Stimulated activated CD4-positive, alpha-beta T cell treated with anti-CD3 and anti-CD28 coated beads, Interleukin-12 subunit alpha, Interleukin-12 subunit beta, amount 100 ng/mL, for 48 hours (primary cell): ENCODE results near the gene IREB2.

ENCODE experiments used
- DNase-seq, 3 donors: peaks; one replicate each; pipeline ENCODE4 v3.0.0-alpha.2; 2020; ENCODE audit warnings: low read depth in 2 of 3, low spot score in 1 of 3

Gene IREB2

DNA sequence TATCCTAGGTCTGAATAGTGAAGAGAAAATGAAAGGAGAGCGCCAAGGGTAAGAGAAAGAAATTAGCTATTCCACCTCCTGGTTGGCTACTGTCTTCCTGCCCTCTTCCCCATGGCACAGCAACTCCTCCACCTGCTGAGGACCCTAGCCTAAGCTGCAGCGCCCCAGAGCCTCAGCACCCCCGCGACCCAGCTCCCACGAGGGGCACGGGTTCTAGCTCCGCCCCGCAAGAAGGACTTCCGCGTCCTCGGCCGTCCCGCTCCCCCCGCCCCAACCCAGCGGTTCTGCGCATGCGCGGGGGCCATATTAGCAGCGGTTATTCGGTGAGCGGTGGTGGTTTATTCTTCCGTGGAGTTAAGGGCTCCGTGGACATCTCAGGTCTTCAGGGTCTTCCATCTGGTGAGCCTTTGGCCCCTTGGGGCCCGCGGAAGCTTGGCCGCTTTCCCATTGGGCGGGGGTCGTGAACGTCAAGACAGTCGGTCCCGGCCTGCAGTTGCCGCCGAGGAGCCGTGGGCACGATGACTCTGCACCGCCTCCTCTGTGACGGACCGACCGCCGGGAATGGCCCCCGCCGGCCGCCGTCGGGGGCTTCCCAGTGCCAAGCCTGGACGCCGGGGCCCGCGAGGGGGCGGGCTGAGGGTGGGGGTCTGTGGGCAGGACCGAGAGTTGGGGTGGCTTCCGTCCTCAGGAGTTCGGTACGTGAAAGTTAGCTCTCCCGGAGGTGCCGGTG lies 102.3 kb downstream of the IREB2 start, which contains the start of gene PSMA4:
TSS of gene PSMA4 (plus strand) at position 304 of the 730 bp plus-strand sequence. CDS start 1,484 bp downstream, outside the sequence.
- DNase-seq = peak; percentile 88 to 92 (median 90)

DNA sequence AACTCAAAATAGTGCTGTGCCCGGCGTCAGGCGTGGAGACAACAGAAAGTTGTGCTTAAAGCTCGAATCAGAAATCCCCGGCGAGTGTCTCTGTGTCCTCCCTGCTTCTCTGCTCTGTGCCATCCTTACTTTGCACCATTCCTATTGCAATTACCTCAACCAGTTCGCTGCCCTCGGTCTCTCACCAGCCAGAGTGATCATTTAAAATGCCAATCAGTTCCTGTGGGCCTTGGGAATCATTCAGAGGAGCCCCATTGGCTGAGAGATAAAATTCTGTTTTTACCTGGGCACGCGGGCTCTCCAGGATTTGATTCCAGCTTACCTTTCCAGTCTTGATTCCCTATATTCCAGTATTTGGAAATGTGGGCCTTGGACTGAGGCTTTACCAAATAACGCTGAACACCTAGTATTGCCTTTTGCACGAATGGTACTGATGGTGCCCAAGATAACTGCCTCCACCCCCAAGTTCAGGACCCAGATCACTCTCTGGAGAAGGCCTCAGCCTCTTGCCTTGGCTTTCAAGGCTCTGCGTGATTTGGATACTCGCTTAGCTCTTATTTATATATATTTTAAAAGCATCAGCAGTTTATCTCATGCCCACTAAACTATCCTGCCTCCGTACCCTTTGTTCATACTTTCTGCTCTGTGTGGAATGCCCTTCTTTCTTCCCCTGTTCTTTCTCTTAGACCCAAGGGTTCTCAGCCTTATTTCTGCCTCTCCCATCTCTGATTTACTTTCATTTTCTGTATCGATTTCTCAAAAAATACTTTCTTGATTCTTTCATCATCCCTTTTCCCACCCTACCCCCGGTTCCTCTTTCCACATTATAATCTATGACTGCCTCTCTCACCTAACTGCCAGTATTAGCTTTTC lies 103.1 kb downstream of the IREB2 start:
- peak in 2 of 3 donors; percentile 0 to 24 for DNase-seq

DNA sequence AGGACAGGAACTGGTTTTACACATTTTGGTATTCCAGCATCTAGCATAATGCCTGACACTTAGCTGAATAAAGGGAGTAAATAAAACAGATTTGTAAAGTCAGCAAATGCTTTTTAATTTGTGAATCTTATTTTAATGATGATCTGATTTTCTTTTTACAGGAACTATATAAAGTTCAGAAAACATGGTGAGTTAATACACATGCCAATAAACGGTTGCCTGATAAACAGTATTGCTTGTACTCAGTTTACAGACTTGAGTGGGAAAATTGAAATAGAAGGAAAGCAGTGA lies 103.7 kb downstream of the IREB2 start:
- no peak for DNase-seq

DNA sequence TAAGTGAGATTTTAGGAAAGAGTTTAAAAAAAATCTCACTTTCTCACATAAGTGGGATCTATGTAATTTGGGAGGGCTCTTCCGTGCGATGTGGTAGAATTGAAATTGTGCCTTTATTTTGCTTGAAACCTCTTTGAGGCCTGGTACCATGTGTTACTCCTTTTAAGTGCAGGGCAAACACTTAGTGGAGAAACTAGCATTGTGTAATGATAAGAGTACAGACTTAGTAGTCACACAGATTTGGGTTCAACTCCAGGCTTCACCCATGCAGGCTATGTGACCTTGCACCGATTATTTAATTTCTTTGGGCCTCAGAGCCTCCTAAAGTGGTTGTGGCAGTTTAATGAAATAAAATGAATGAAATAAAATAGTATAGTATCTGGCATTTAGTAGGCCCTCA lies 104.6 kb downstream of the IREB2 start:
- DNase-seq = no peak

DNA sequence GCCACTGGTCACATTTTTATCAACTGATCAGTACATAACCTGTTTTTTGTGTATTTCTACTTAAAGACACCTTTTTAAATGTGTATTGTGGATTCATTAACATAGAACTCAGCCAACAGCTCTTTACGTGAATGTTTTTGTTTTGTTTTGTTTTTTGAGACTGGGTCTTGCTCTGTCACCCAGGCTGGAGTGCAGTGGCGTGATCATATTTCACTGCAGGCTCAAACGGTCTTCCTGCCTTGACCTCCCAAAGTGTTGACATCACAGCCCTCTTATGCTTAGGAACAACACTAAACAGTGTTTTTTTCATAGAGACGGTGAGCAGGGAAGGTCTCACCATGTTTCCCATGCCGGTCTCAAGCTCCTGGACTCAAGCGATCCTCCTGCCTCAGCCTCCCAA lies 112.2 kb downstream of the IREB2 start:
- no peak for DNase-seq

DNA sequence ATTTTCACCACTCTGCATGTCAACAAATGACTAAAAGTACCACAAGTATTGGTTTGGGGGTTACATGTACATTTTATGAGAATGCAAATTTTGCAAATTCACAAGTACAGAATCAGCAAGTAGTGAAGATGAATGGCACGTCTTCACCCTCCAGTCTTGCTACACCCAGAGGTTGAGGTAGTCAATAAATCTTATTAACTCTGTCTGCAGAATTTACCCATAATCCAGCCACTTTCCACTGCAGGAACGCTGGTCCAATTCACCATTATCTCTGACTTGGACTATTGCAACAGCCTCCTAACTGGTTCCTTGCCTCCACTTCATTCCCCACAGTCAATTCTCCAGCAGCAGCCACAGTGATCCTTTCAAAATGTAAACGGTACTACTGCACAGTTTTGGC lies 112.8 kb downstream of the IREB2 start:
- no peak for DNase-seq
